ENCODE results near the gene IRAK3.
"Not testable (repeated sequence)": the region's sequence is repeated elsewhere in the genome, so short reads cannot be mapped to it uniquely, and the experiment has no call there.

The IRAK3 gene

GRCh38 chr12:66170606-66171005, 18.4 kb upstream of the IRAK3 start:
- no peak for DNase-seq

- DNase-seq, result not testable (repeated sequence)
Measured at GRCh38 chr12:66174391-66175325, 14.4 kb upstream of the IRAK3 start.

- DNase-seq, result no peak
Measured at GRCh38 chr12:66176105-66176900, 12.7 kb upstream of the IRAK3 start.

GRCh38 chr12:66182956-66183355, 6.1 kb upstream of the IRAK3 start:
- DNase-seq, result no peak

- DNase-seq, result not testable (repeated sequence)
Measured at GRCh38 chr12:66184822-66185221, 4.2 kb upstream of the IRAK3 start.

- no peak for DNase-seq
Measured at GRCh38 chr12:66187036-66187435, 2.0 kb upstream of the IRAK3 start.

GRCh38 chr12:66187821-66188220, 1.2 kb upstream of the IRAK3 start:
- no peak for DNase-seq

GRCh38 chr12:66189486-66189843, 451 bp downstream of the IRAK3 start:
- DNase-seq, result no peak

- no peak for DNase-seq
Measured at GRCh38 chr12:66189889-66190288, 875 bp downstream of the IRAK3 start.

- DNase-seq, result no peak
Measured at GRCh38 chr12:66190519-66191370, 1.7 kb downstream of the IRAK3 start.

GRCh38 chr12:66191547-66192126, 2.6 kb downstream of the IRAK3 start:
- DNase-seq, result no peak

- DNase-seq, result no peak
Measured at GRCh38 chr12:66194122-66194521, 5.1 kb downstream of the IRAK3 start.

- no peak for DNase-seq
Measured at GRCh38 chr12:66195242-66195641, 6.2 kb downstream of the IRAK3 start.

- no peak for DNase-seq
Measured at GRCh38 chr12:66196806-66197205, 7.8 kb downstream of the IRAK3 start.

GRCh38 chr12:66197495-66197921, 8.5 kb downstream of the IRAK3 start:
- no peak for DNase-seq

GRCh38 chr12:66199141-66199540, 10.1 kb downstream of the IRAK3 start:
- DNase-seq, result no peak

- DNase-seq, result no peak
Measured at GRCh38 chr12:66199831-66200509, 11.0 kb downstream of the IRAK3 start.

- no peak for DNase-seq
Measured at GRCh38 chr12:66203820-66204219, 14.8 kb downstream of the IRAK3 start.

GRCh38 chr12:66206141-66206540, 17.1 kb downstream of the IRAK3 start:
- DNase-seq, result no peak

- DNase-seq, result no peak
Measured at GRCh38 chr12:66210840-66211239, 21.8 kb downstream of the IRAK3 start.

GRCh38 chr12:66211573-66211972, 22.6 kb downstream of the IRAK3 start:
- not testable (repeated sequence) for DNase-seq

GRCh38 chr12:66213011-66213410, 24.0 kb downstream of the IRAK3 start:
- DNase-seq, result not testable (repeated sequence)

Measured in NCI-H187 treated with DMSO at 0.1 percent for 48 hours (cell line).